ENCODE measurements around the gene SOX4. TPM values are rescaled to one million over a fixed set of nuclear protein-coding genes. Genes with fewer than 3 reads are reported as not detected.

The SOX4 gene
- polyA plus RNA-seq, 1 of the 3 experiments (the other 2 are of a cell fraction), result 5.5 TPM

DNA sequence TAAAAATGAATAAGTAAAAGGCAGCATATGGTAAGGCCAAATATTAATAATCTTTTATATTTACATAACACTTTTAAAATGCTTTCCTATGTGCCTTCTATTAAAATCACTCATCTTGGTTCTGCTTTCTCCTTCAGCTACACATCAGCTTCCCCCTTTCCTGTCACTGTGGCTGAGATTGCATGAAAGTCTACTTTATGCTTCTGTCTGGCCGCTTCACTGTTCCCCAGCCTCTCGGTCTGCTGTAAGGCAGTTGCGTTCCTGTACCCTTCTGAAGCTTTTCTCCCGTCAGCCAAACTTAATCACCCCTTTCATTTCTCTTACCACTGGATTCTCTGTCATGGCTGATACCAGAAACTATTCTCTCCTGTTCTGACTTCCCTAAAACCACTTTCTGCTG is 34.6 kb downstream of the SOX4 start:
- H2AFZ ChIP-seq (ENCODE audit: low read depth), result no peak overlapping the region
- POLR2A ChIA-PET, result no interaction called here
- TF ChIP-seq, protein P1, sequence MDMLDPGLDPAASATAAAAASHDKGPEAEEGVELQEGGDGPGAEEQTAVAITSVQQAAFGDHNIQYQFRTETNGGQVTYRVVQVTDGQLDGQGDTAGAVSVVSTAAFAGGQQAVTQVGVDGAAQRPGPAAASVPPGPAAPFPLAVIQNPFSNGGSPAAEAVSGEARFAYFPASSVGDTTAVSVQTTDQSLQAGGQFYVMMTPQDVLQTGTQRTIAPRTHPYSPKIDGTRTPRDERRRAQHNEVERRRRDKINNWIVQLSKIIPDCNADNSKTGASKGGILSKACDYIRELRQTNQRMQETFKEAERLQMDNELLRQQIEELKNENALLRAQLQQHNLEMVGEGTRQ (IDR thresholded peaks at IDR 0.05; ENCODE audit: borderline replicate concordance, low read depth, low read length), result no peak
- TF ChIP-seq, protein P2, sequence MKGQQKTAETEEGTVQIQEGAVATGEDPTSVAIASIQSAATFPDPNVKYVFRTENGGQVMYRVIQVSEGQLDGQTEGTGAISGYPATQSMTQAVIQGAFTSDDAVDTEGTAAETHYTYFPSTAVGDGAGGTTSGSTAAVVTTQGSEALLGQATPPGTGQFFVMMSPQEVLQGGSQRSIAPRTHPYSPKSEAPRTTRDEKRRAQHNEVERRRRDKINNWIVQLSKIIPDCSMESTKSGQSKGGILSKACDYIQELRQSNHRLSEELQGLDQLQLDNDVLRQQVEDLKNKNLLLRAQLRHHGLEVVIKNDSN (IDR thresholded peaks at IDR 0.05; ENCODE audit: borderline replicate concordance, low read depth), result no peak
- TF ChIP-seq NFIC (IDR thresholded peaks at IDR 0.05; ENCODE audit: borderline replicate concordance), result no peak
- TF ChIP-seq NRF1 (IDR thresholded peaks at IDR 0.05; ENCODE audit: low read depth, low read length), result no peak
- TF ChIP-seq ELF1 (IDR thresholded peaks at IDR 0.05), result no peak
- TF ChIP-seq TEAD4 (IDR thresholded peaks at IDR 0.05; ENCODE audit: borderline replicate concordance, insufficient read depth), result no peak
- no peak overlapping the region for H3K27ac ChIP-seq (ENCODE audit: low read depth in 2 of 2, low read length in 1 of 2)
- no peaks in the 10 kb centered on the region for H3K4me1 ChIP-seq (ENCODE audit: control insufficient read depth in 1 of 2, insufficient read depth in 2 of 2, low read depth in 1 of 2, low read length in 1 of 2)
- no peaks in the 10 kb centered on the region for H3K27me3 ChIP-seq (ENCODE audit: insufficient read depth)
- no peak overlapping the region for H3K4me3 ChIP-seq (ENCODE audit: low read depth in 2 of 2, low read length in 1 of 2)
- no peaks in the 10 kb centered on the region for H3F3A ChIP-seq (replicated peaks; ENCODE audit: insufficient read depth)
- no peaks in the 10 kb centered on the region for H3K36me3 ChIP-seq (replicated peaks in 1 of 2; ENCODE audit: control insufficient read depth in 1 of 2, insufficient read depth in 2 of 2, low read length in 1 of 2)
- no peaks in the 10 kb centered on the region for H4K20me1 ChIP-seq (ENCODE audit: insufficient read depth)
- CTCF ChIA-PET, result no interaction called here
- H3K9me3 ChIP-seq, result no peaks in the 10 kb centered on the region
- H3K79me2 ChIP-seq (ENCODE audit: insufficient read depth), result no peaks in the 10 kb centered on the region
- H3K9ac ChIP-seq, result no peak overlapping the region
- H3K9me2 ChIP-seq, result no peaks in the 10 kb centered on the region
- no peak for DNase-seq
- no peak overlapping the region for H3K4me2 ChIP-seq
- 95% methylated on average over 4 of the region's 4 CpGs for WGBS (ENCODE audit: low lambda C conversion rate)

DNA sequence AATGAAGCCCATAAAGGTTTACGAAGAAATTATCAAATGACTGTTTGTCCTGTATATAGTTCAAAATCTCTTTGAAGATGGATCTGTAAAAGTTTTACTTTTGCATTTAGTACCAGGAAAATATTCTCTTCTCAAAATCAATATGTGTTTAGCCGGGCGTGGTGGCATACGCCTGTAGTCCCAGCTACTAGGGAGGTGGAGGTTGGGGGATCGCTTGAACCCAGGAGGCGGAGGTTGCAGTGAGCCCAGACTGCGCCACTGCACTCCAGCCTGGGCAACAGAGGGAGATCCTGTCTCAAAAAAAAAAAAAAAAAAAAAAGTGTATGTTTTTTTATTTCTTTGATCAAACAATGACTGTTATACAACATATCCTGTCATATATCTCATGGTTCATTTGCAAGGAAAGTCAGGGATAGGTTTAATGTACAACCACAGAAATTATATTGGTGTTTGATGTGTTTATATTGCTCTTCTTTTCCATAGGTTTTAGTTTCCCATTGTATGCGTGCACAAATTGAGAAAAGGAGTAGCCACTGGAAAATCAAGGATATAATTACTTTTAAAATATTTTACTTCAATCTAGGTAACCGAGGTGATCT is 40.1 kb downstream of the SOX4 start:
- DNase-seq, result no peak
- no peak overlapping the region for H3K4me3 ChIP-seq (ENCODE audit: low read depth in 2 of 2, low read length in 1 of 2)
- no peak overlapping the region for H3K9ac ChIP-seq
- no peaks in the 10 kb centered on the region for H4K20me1 ChIP-seq (ENCODE audit: insufficient read depth)
- no peaks in the 10 kb centered on the region for H3K79me2 ChIP-seq (ENCODE audit: insufficient read depth)
- TF ChIP-seq JUND (IDR thresholded peaks at IDR 0.05) (no peak), EZH2phosphoT487 (IDR thresholded peaks at IDR 0.05; ENCODE audit: borderline replicate concordance, low read depth) (no peak), NFIC (IDR thresholded peaks at IDR 0.05; ENCODE audit: borderline replicate concordance) (no peak), CHD2 (IDR thresholded peaks at IDR 0.05; ENCODE audit: low read length, partially characterized antibody) (no peak), TCF12 (IDR thresholded peaks at IDR 0.05) (no peak), CTCF (IDR thresholded peaks at IDR 0.05) (no peak), TAF1 (IDR thresholded peaks at IDR 0.05; ENCODE audit: borderline replicate concordance, low read depth, low read length) (no peak), YY1 (IDR thresholded peaks at IDR 0.05; ENCODE audit: low read depth) (no peak)
- TF ChIP-seq, protein P2 (IDR thresholded peaks at IDR 0.05; ENCODE audit: borderline replicate concordance, low read depth), result no peak
- peaks cover 0 to 5% of the 10 kb centered on the region in 2 experiments; a peak in 1 of 4 replicates for H3K4me1 ChIP-seq (ENCODE audit: control insufficient read depth in 1 of 2, insufficient read depth in 2 of 2, low read depth in 1 of 2, low read length in 1 of 2)
- H3K27me3 ChIP-seq (ENCODE audit: insufficient read depth), result no peaks in the 10 kb centered on the region
- ChIA-PET CTCF (no interaction called here), POLR2A (no interaction called here)
- peaks cover 25% of the 10 kb centered on the region for H3F3A ChIP-seq (replicated peaks; ENCODE audit: insufficient read depth)
- 94% methylated on average over 9 of the region's 9 CpGs for WGBS (ENCODE audit: low lambda C conversion rate)
- no peaks in the 10 kb centered on the region for H3K9me2 ChIP-seq
- H3K9me3 ChIP-seq, result no peaks in the 10 kb centered on the region
- H3K4me2 ChIP-seq, result 0 out of 2 replicates have a peak overlapping the region, but pooled peaks have one; percentile 23
- H3K27ac ChIP-seq (ENCODE audit: low read depth in 2 of 2, low read length in 1 of 2), result peak overlapping the region; percentile 3 to 91; a peak in 3 of 4 replicates
- no peak overlapping the region for H2AFZ ChIP-seq (ENCODE audit: low read depth)
- no peaks in the 10 kb centered on the region for H3K36me3 ChIP-seq (replicated peaks in 1 of 2; ENCODE audit: control insufficient read depth in 1 of 2, insufficient read depth in 2 of 2, low read length in 1 of 2)
